IPS DF 4.7 (cell line): ENCODE measurements around the gene ENG.

ENCODE experiments used
- DNase-seq: peaks from one replicate; pipeline ENCODE4 v3.0.0-alpha.2; 2013; ENCODE audit warnings: low spot score; ENCODE audit errors: extremely low read depth

Gene ENG

GRCh38 chr9:127815512-127816361, 38.7 kb downstream of the ENG start:
- no peak for DNase-seq

- DNase-seq = no peak
Observed at GRCh38 chr9:127814619-127815511, 39.6 kb downstream of the ENG start.

GRCh38 chr9:127813686-127814226, 40.7 kb downstream of the ENG start:
- DNase-seq = no peak

GRCh38 chr9:127812936-127813675, 41.4 kb downstream of the ENG start:
- no peak for DNase-seq

- DNase-seq = no peak
Observed at GRCh38 chr9:127812011-127812410, 42.4 kb downstream of the ENG start.

- DNase-seq = no peak
Observed at GRCh38 chr9:127810378-127811187, 43.9 kb downstream of the ENG start.

GRCh38 chr9:127809540-127810377, 44.7 kb downstream of the ENG start:
- DNase-seq = no peak

GRCh38 chr9:127809002-127809539, 45.4 kb downstream of the ENG start:
- DNase-seq = no peak

GRCh38 chr9:127808347-127809001, 46.0 kb downstream of the ENG start:
- DNase-seq = no peak

- DNase-seq = no peak
Observed at GRCh38 chr9:127806871-127807270, 47.6 kb downstream of the ENG start.

- no peak for DNase-seq
Observed at GRCh38 chr9:127805620-127806019, 48.8 kb downstream of the ENG start.

- DNase-seq = no peak
Observed at GRCh38 chr9:127803507-127804352, 50.7 kb downstream of the ENG start.

GRCh38 chr9:127802576-127803443, 51.6 kb downstream of the ENG start, which contains the start of gene FPGS:
FPGS (plus strand) TSS chr9:127802882; CDS start chr9:127802925, 43 bp downstream.
- DNase-seq = no peak

GRCh38 chr9:127801955-127802575, 52.4 kb downstream of the ENG start:
- no peak for DNase-seq

GRCh38 chr9:127796852-127797370, 57.5 kb downstream of the ENG start:
- no peak for DNase-seq

- no peak for DNase-seq
Observed at GRCh38 chr9:127796225-127796813, 58.1 kb downstream of the ENG start.
